AG04450 (cell line): ENCODE results near the gene WLS. TPM values are rescaled to one million over a fixed set of nuclear protein-coding genes. Genes with fewer than 3 reads are reported as not detected.

Experiments used
- CTCF ChIA-PET: fragments of 300-600, 350-600 bp; formaldehyde crosslinking; extraction: SDS; loops from one replicate; lab custom pipeline; 2022; ENCODE audit warnings: antibody characterized with exemption, inconsistent platforms; lab: Charles Lee
- POLR2A ChIA-PET: fragments of 350-600 bp; formaldehyde crosslinking; extraction: SDS; loops from one replicate; lab custom pipeline; 2021; ENCODE audit warnings: antibody characterized with exemption, inconsistent platforms; lab: Yijun Ruan, JAX
- DNase-seq: peaks from one replicate; pipeline ENCODE4 v3.0.0-alpha.2; 2011; ENCODE audit warnings: low read depth, low spot score
- H3K27ac ChIP-seq: one replicate; pipeline ENCODE4 v1.5.1; 2012; ENCODE audit warnings: low read depth, low read length, control low read depth
- H3K27me3 ChIP-seq: one replicate; pipeline ENCODE4 v1.6.0; 2012; ENCODE audit warnings: low read length; ENCODE audit not compliant: control insufficient read depth, insufficient read depth
- H3K4me3 ChIP-seq: 2 replicates; pipeline ENCODE4 v1.5.1; 2011; ENCODE audit warnings: mild to moderate bottlenecking, low read depth, low read length, control low read depth
- H3K9me3 ChIP-seq: 2 replicates; pipeline ENCODE4 v1.5.1; 2012; ENCODE audit warnings: low read length; ENCODE audit not compliant: control insufficient read depth, insufficient read depth
- CTCF ChIP-seq: IDR thresholded peaks from 2 replicates; pipeline ENCODE4 v1.5.1; 2011; ENCODE audit warnings: low read depth, low read length, control low read depth, inconsistent platforms
- polyA plus RNA-seq: library from polyadenylated mRNA; depleted of rRNA; stranded (reverse); fragments of >200 nt; gene quantifications from 2 replicates; pipeline ENCODE4 v1.2.3, GENCODE V29; 2011

Gene WLS
- polyA plus RNA-seq, 1 experiment, result 391 TPM

- DNase-seq, result peak; percentile 77
- peak overlapping the region; percentile 22 for H3K27ac ChIP-seq
- POLR2A ChIA-PET, result interaction anchor here (1.0 kb wide), 1 partner anchor 427 kb away, joined by 3 read pairs; no protein-coding TSS in a partner anchor
- peak; percentile 79 for TF ChIP-seq CTCF
- H3K27me3 ChIP-seq, result no peaks in the 10 kb centered on the region
- H3K4me3 ChIP-seq, result no peak overlapping the region
- no peaks in the 10 kb centered on the region for H3K9me3 ChIP-seq
- CTCF ChIA-PET, result interaction anchor here (0.6 to 12.8 kb wide), 6 partner anchors 235 to 461 kb away, joined by 3 to 208 read pairs (median 4); no protein-coding TSS in a partner anchor
These were observed 120.5 kb downstream of the WLS start for GRCh38 chr1:68111519-68112436.

- Histone ChIP-seq H3K27ac (no peak overlapping the region), H3K4me3 (no peak overlapping the region), H3K9me3 (no peaks in the 10 kb centered on the region), H3K27me3 (no peaks in the 10 kb centered on the region)
- ChIA-PET POLR2A (interaction anchor here (0.9 kb wide), 1 partner anchor 27 kb away, joined by 3 read pairs; no protein-coding TSS in a partner anchor), CTCF (interaction anchor here (0.6 to 12.8 kb wide), 9 partner anchors 9 to 575 kb away, joined by 3 to 208 read pairs (median 5); no protein-coding TSS in a partner anchor)
- TF ChIP-seq CTCF, result no peak
- no peak for DNase-seq
These were observed 124.6 kb downstream of the WLS start for GRCh38 chr1:68107771-68108170.

GRCh38 chr1:68103884-68104554 lies 128.3 kb downstream of the WLS start:
- CTCF ChIA-PET, result interaction anchor here (0.6 to 2.2 kb wide), 12 partner anchors 9 to 339 kb away, joined by 3 to 15 read pairs (median 4); no protein-coding TSS in a partner anchor

GRCh38 chr1:68103011-68103545 lies 129.2 kb downstream of the WLS start:
- no peak for TF ChIP-seq CTCF
- CTCF ChIA-PET, result interaction anchor here (0.6 to 2.2 kb wide), 7 partner anchors 9 to 339 kb away, joined by 3 to 15 read pairs (median 5); no protein-coding TSS in a partner anchor
- no peak overlapping the region for H3K27ac ChIP-seq
- POLR2A ChIA-PET, result no interaction called here
- DNase-seq, result no peak
- no peaks in the 10 kb centered on the region for H3K9me3 ChIP-seq
- no peak overlapping the region for H3K4me3 ChIP-seq
- H3K27me3 ChIP-seq, result no peaks in the 10 kb centered on the region

More at GRCh38 chr1:68103884-68104554, 128.3 kb downstream of the WLS start:
- peak overlapping the region; percentile 91 for H3K27ac ChIP-seq
- DNase-seq, result peak; percentile 71
- no peak overlapping the region for H3K4me3 ChIP-seq
- H3K9me3 ChIP-seq, result no peaks in the 10 kb centered on the region
- no peaks in the 10 kb centered on the region for H3K27me3 ChIP-seq
- no peak for TF ChIP-seq CTCF
- POLR2A ChIA-PET, result interaction anchor here (0.7 to 0.9 kb wide), 2 partner anchors 200 to 391 kb away, joined by 3 read pairs; no protein-coding TSS in a partner anchor
